Mesenchymal stem cell (in vitro differentiated cells and primary cell): ENCODE data around the gene IL2RA.

Experiments
- DNase-seq: peaks from one replicate; pipeline ENCODE4 v3.0.0-alpha.2; 2013
- H2AFZ ChIP-seq: one replicate; pipeline ENCODE4 v1.6.1; 2013; ENCODE audit warnings: low read depth, mild to moderate bottlenecking, control low read depth, inconsistent platforms, low read length, moderate library complexity
- H2AK5ac ChIP-seq: 2 replicates; pipeline ENCODE4 v1.6.1; 2013; ENCODE audit warnings: low read length, moderate library complexity, mild to moderate bottlenecking, inconsistent platforms; ENCODE audit not compliant: severe bottlenecking
- H2BK120ac ChIP-seq: one replicate; pipeline ENCODE4 v1.6.1; 2013; ENCODE audit warnings: low read depth, mild to moderate bottlenecking, inconsistent platforms, low read length, moderate library complexity
- H2BK12ac ChIP-seq, 2 experiments: one replicate each; pipeline ENCODE4 v1.6.1; 2013; ENCODE audit warnings: inconsistent platforms in 2 of 2, low read length in 2 of 2, mild to moderate bottlenecking in 2 of 2, moderate library complexity in 2 of 2, control low read depth in 1 of 2
- H2BK15ac ChIP-seq: one replicate; pipeline ENCODE4 v1.6.1; 2013; ENCODE audit warnings: mild to moderate bottlenecking, low read depth, inconsistent platforms; ENCODE audit not compliant: poor library complexity, severe bottlenecking
- H2BK5ac ChIP-seq: 2 replicates; pipeline ENCODE4 v1.6.1; 2013; ENCODE audit warnings: low read depth, mild to moderate bottlenecking, low read length, control low read depth, inconsistent platforms; ENCODE audit not compliant: poor library complexity, severe bottlenecking
- H3K14ac ChIP-seq, 2 experiments: one replicate each; pipeline ENCODE4 v1.6.1; 2013; ENCODE audit warnings: inconsistent platforms in 2 of 2, low read length in 2 of 2, control low read depth in 1 of 2, mild to moderate bottlenecking in 1 of 2, moderate library complexity in 1 of 2
- H3K18ac ChIP-seq, 2 experiments: one replicate each; pipeline ENCODE4 v1.6.1; 2013; ENCODE audit warnings: inconsistent platforms in 2 of 2, low read length in 2 of 2, control low read depth in 1 of 2, low read depth in 1 of 2, mild to moderate bottlenecking in 1 of 2
- H3K23ac ChIP-seq, 2 experiments: one replicate each; pipeline ENCODE4 v1.6.1; 2013; ENCODE audit warnings: inconsistent platforms in 2 of 2, low read length in 2 of 2, mild to moderate bottlenecking in 2 of 2, moderate library complexity in 2 of 2, control low read depth in 1 of 2
- H3K27ac ChIP-seq: 2 replicates; pipeline ENCODE4 v1.5.1; 2013; ENCODE audit warnings: mild to moderate bottlenecking, moderate library complexity, low read length, control low read depth, inconsistent platforms; ENCODE audit not compliant: poor library complexity, severe bottlenecking
- H3K27me3 ChIP-seq, 2 experiments: 2 replicates each; pipeline versions ENCODE4 v1.6.1 to v1.7.0; 2013; ENCODE audit warnings: low read length in 2 of 2, mild to moderate bottlenecking in 2 of 2, moderate library complexity in 2 of 2, control low read depth in 1 of 2, inconsistent platforms in 1 of 2; ENCODE audit not compliant: control insufficient read depth in 1 of 2, insufficient read depth in 1 of 2
- H3K36me3 ChIP-seq, 2 experiments: 2 replicates each; pipeline versions ENCODE4 v1.6.1 to v1.7.0; 2013; ENCODE audit warnings: low read length in 2 of 2, control low read depth in 1 of 2, inconsistent platforms in 1 of 2, low read depth in 1 of 2, mild to moderate bottlenecking in 1 of 2; ENCODE audit not compliant: insufficient read depth in 2 of 2, control insufficient read depth in 1 of 2
- H3K4ac ChIP-seq, 2 experiments: one replicate each; pipeline ENCODE4 v1.6.1; 2013; ENCODE audit warnings: inconsistent platforms in 2 of 2, low read length in 2 of 2, mild to moderate bottlenecking in 2 of 2, moderate library complexity in 2 of 2, control low read depth in 1 of 2, low read depth in 1 of 2
- H3K4me1 ChIP-seq: 2 replicates; pipeline ENCODE4 v1.6.1; 2013; ENCODE audit warnings: low read depth, low read length, control low read depth; ENCODE audit not compliant: control insufficient read depth, insufficient read depth
- H3K4me2 ChIP-seq: 2 replicates; pipeline ENCODE4 v1.6.1; 2013; ENCODE audit warnings: low read length, mild to moderate bottlenecking, inconsistent platforms; ENCODE audit not compliant: poor library complexity, severe bottlenecking
- H3K4me3 ChIP-seq, 2 experiments: 2 replicates each; pipeline versions ENCODE4 v1.5.1 to v1.7.0; 2013; ENCODE audit warnings: low read length in 2 of 2, mild to moderate bottlenecking in 2 of 2, control low read depth in 1 of 2, low read depth in 1 of 2; ENCODE audit not compliant: insufficient read depth in 1 of 2
- H3K79me1 ChIP-seq: replicated peaks from 2 replicates; pipeline ENCODE4 v1.6.1; 2013; ENCODE audit warnings: mild to moderate bottlenecking, control low read depth, low read length, inconsistent platforms; ENCODE audit not compliant: poor library complexity, severe bottlenecking
- H3K9ac ChIP-seq: 2 replicates; pipeline ENCODE4 v1.7.0; 2013; ENCODE audit warnings: mild to moderate bottlenecking, low read length, moderate library complexity
- H3K9me3 ChIP-seq: 2 replicates; pipeline ENCODE4 v1.7.0; 2013; ENCODE audit warnings: mild to moderate bottlenecking, low read length; ENCODE audit not compliant: control insufficient read depth
- H4K8ac ChIP-seq: one replicate; pipeline ENCODE4 v1.6.1; 2013; ENCODE audit warnings: inconsistent platforms, mild to moderate bottlenecking, low read length, moderate library complexity
- H4K91ac ChIP-seq: one replicate; pipeline ENCODE4 v1.6.1; 2013; ENCODE audit warnings: mild to moderate bottlenecking, low read length, inconsistent platforms
- WGBS: methylation state at CpG from one replicate; pipeline ENCODE4 v1.1.7; 2013; ENCODE audit warnings: mixed read lengths; 5-methylcytosine and 5-hydroxymethylcytosine counted together

The IL2RA gene

DNA sequence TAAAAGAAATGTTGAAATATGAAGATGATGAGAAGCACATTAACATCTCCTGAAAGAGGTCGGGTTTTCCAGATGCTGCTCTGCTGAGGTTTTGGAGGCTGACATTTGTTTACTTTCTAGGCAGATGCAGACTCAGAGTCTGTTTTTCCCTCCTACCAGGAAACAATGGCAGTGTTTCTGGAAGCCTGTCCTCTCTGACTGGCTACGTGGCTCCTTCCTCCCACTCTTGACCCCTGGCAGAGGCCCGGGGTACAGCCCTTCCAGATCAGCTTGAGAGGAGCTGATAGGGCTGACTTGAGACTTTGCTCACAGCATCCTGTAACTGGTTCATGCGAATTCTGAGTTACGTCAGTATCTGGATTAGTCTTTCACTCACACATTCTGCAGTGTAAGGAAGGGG is 43.7 kb downstream of the IL2RA start:
- no peak overlapping the region for H3K27ac ChIP-seq
- peaks cover 14 to 20% of the 10 kb centered on the region in 2 experiments for H3K27me3 ChIP-seq
- no peak overlapping the region for H3K23ac ChIP-seq
- H4K8ac ChIP-seq: no peak overlapping the region
- no peaks in the 10 kb centered on the region for H3K9me3 ChIP-seq
- DNase-seq: no peak
- no peak overlapping the region for H3K4me2 ChIP-seq
- H3K36me3 ChIP-seq: no peaks in the 10 kb centered on the region
- H3K4me1 ChIP-seq: no peaks in the 10 kb centered on the region
- no peak overlapping the region for H3K9ac ChIP-seq
- H3K14ac ChIP-seq: no peak overlapping the region
- 31% methylated on average over 5 of the region's 5 CpGs for WGBS
- no peak overlapping the region for H3K4me3 ChIP-seq
- no peak overlapping the region for H3K4ac ChIP-seq
- H2BK12ac ChIP-seq: no peak overlapping the region
- H2BK5ac ChIP-seq: no peak overlapping the region
- no peak overlapping the region for H2BK120ac ChIP-seq
- no peaks in the 10 kb centered on the region for H3K79me1 ChIP-seq
- H2BK15ac ChIP-seq: no peak overlapping the region
- H2AFZ ChIP-seq: no peak overlapping the region
- no peak overlapping the region for H2AK5ac ChIP-seq
- no peak overlapping the region for H3K18ac ChIP-seq
- no peak overlapping the region for H4K91ac ChIP-seq

DNA sequence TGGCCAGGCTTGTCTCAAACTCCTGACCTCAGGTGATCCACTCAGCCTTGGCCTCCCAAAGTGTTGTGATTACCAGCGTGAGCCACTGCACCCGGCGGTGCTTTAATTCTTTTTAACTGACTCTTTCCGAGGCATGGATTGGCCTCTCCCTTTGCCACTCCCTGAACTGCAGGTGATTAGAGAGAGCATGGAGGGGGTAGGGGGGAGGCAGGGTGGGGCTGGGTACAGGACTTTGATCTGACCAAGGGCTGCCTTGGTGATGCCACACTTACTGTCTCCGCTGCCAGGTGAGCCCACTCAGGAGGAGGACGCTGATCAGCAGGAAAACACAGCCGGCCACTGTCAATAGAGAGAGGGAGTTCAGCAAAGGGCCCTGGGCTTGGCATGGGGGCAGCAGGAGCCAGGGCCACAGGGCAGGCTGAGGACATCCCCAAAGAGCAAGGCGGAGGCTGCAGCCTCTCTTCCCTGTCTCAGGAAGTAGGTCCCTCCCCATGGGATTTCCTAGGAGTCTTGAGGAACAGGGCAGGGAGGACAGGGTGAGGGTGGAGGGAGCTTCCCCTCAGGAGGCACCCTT is 44.3 kb downstream of the IL2RA start:
- Histone ChIP-seq H3K4me1 (no peaks in the 10 kb centered on the region), H2BK5ac (no peak overlapping the region), H3K36me3 (no peaks in the 10 kb centered on the region), H3K4me3 (no peak overlapping the region), H3K23ac (no peak overlapping the region), H2AK5ac (no peak overlapping the region), H3K9me3 (no peaks in the 10 kb centered on the region), H4K91ac (no peak overlapping the region), H3K79me1 (no peaks in the 10 kb centered on the region), H3K18ac (peak overlapping the region in 1 of 2 experiments; percentile 63), H3K9ac (no peak overlapping the region), H4K8ac (no peak overlapping the region), H3K4me2 (no peak overlapping the region), H2BK15ac (no peak overlapping the region), H3K4ac (no peak overlapping the region), H2BK12ac (no peak overlapping the region), H2BK120ac (no peak overlapping the region), H2AFZ (no peak overlapping the region), H3K27ac (no peak overlapping the region), H3K14ac (no peak overlapping the region), H3K27me3 (peaks cover 14 to 20% of the 10 kb centered on the region in 2 experiments)
- DNase-seq: no peak
- 88% methylated on average over 8 of the region's 8 CpGs for WGBS

DNA sequence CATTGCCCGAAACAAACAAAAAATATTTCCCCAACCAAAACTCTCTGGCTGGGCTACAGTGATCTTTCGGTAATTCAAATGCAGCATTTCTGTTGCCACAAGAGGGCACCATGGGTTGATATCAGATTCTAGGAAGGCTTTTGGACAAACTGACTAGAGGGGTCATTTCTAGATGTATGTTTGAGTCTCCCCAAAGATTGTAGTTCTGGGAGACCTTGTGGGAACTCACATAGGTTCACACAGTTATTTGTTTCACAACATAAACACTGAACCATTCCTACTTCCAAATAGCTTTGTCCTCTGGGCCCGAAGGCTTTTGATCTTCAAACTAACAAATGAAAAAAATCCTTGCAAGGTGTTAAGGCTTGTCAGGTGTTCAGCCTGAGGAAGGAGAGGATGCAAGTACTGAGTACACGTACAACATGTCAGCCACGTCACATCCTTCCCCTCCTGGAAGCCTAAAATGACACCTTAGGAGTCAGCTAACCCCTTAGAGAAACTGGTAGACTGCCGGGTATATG is 47.9 kb downstream of the IL2RA start:
- Histone ChIP-seq H3K18ac (no peak overlapping the region), H3K79me1 (no peaks in the 10 kb centered on the region)
- WGBS: 47% methylated on average over 5 of the region's 6 CpGs

DNA sequence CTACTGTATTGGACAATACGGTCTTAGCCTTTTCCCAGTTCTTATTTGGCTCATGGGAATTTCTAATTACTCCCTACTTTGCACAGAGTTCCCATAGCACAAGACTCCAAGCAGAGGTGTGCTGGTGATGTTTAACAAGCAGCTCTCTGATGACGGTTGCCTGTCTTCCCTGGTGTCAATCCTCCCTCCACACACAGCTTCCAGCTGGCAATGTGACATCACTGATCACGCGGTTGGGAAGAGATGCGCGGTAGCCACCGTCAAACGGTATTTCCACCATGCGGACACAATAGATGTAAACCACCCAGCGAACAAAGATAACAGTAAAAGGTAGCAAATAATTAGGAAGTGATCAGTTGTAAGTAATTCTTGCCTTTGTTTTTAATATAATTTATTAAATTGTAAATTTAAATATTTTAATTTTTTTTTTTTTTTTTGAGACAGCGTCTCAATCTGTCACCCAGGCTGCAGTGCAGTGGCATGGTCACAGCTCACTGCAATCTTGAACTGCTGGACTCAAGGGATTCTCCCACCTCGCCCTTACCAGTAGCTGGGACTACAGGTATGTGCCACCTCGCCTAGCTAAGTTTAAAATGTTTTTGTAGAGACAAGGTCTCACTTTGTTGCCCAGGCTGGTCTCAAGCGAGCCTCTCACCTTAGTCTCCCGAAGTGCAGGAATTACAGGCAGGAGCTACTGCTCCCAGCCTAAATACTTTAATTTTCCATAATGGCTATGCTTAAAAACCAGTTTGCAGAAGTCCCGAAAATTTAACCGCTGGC is 48.6 kb downstream of the IL2RA start:
- Histone ChIP-seq H3K9ac (peak overlapping the region; percentile 48), H2AK5ac (no peak overlapping the region), H2BK5ac (no peak overlapping the region), H3K4me2 (no peak overlapping the region), H2AFZ (no peak overlapping the region), H3K4ac (no peak overlapping the region), H3K79me1 (no peaks in the 10 kb centered on the region), H2BK12ac (no peak overlapping the region), H3K27ac (no peak overlapping the region), H3K18ac (no peak overlapping the region), H2BK15ac (no peak overlapping the region), H4K8ac (no peak overlapping the region), H3K36me3 (no peaks in the 10 kb centered on the region), H2BK120ac (no peak overlapping the region), H3K27me3 (peaks cover 8 to 14% of the 10 kb centered on the region in 2 experiments), H3K9me3 (no peaks in the 10 kb centered on the region), H4K91ac (no peak overlapping the region), H3K4me1 (no peaks in the 10 kb centered on the region), H3K14ac (no peak overlapping the region), H3K23ac (no peak overlapping the region), H3K4me3 (no peak overlapping the region)
- no peak for DNase-seq
- WGBS: 83% methylated on average over 11 of the region's 17 CpGs

More for the DNA sequence above, 47.9 kb downstream of the IL2RA start:
- Histone ChIP-seq H3K9me3 (no peaks in the 10 kb centered on the region), H3K9ac (peak overlapping the region; percentile 48), H4K8ac (no peak overlapping the region), H3K14ac (no peak overlapping the region), H3K36me3 (no peaks in the 10 kb centered on the region), H3K27me3 (peaks cover 14 to 17% of the 10 kb centered on the region in 2 experiments), H3K4me2 (no peak overlapping the region), H2AK5ac (no peak overlapping the region), H2BK12ac (no peak overlapping the region), H2BK5ac (no peak overlapping the region), H2BK15ac (no peak overlapping the region), H3K27ac (no peak overlapping the region), H3K4me1 (no peaks in the 10 kb centered on the region), H3K4ac (no peak overlapping the region), H3K4me3 (no peak overlapping the region), H3K23ac (no peak overlapping the region), H2BK120ac (no peak overlapping the region), H4K91ac (no peak overlapping the region), H2AFZ (no peak overlapping the region)
- peak; percentile 49 for DNase-seq
